Measurements from ENCODE around the gene NFE2L1.
A peak's percentile ranks its signal among the peaks of the same experiment; 100 is the strongest.
"Not testable (repeated sequence)": the region's sequence is repeated elsewhere in the genome, so short reads cannot be mapped to it uniquely, and the experiment has no call there.

Gene NFE2L1

GRCh38 chr17:48048384-48049126 is 396 bp downstream of the NFE2L1 start:
- peak; percentile 86 for DNase-seq

GRCh38 chr17:48051283-48051682 is 3.1 kb downstream of the NFE2L1 start:
- DNase-seq: no peak

DNA sequence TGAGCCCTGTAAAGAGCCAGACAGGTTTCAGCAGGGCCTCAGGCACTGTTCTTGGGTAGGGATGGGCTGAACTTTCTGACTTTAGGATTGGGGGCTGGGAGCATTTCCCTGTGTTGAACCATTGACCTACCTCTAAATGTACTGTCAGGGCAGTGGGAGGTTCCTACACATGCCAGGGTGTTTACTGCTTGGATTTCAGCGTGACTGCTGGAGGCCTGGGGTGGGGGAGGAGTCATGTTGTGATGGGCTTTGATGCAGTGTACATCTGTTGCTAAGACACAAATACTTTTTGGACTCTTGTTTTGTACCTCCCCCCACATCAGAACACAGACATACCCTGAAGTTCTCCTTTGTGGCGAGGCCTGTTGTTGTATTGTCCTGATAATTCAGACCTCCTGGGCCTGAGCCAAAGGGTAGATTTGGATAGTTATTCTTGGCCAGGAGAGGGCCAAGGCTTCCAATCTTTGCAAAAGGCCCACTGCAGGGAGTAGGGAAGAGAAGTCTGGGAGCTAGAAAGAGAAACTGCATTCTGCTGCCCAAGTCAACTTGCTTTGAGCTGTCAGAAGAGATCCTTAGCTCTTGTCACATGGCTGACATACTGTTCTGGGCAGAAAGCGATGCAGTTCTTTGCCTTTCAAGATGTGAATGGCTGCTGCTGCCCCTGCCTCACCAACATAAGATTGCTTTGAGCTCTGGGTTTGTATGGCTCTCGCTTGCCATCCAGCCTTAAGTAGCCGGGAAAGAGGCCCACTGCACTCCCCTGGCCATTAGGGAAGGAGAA is 3.7 kb downstream of the NFE2L1 start:
- DNase-seq: peak; percentile 68

DNA sequence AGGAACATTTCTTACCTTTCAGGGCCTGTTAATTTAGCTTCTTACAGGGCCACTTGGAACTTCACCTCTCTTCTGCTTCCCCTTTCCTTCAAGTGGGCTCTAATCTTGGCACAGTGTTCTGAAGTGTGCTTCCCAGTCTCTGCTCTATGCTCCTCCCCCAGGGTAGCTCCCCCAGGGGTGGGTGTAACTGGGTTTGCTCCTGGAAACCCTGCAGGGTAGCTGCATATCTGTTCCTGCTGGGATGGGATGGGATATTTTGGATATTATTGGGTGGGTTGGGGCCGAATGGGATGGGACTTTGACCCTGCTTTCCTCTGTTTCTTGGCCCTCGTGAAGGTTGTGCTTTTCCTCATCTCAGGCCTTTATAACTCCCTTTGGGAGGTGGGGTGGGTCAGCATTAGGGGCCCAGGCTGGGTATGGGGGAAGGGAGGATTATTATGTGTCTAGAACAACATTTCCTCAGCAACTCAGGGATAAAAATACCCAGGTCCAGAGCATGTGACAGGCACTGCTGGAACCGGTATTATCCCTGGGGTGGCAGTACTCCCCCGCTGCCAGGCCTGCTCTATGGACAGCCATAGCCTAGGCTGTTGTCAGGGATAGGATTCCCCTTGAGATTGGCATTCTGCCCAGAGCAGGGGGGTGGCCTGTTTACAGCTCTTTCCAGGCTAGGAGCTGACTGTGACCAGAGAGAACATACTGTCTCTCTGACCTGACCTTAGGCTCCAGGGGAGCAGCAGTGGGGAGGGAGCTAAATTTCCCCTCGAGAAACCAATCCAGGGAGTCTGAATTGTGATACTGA is 5.0 kb downstream of the NFE2L1 start:
- DNase-seq: no peak

DNA sequence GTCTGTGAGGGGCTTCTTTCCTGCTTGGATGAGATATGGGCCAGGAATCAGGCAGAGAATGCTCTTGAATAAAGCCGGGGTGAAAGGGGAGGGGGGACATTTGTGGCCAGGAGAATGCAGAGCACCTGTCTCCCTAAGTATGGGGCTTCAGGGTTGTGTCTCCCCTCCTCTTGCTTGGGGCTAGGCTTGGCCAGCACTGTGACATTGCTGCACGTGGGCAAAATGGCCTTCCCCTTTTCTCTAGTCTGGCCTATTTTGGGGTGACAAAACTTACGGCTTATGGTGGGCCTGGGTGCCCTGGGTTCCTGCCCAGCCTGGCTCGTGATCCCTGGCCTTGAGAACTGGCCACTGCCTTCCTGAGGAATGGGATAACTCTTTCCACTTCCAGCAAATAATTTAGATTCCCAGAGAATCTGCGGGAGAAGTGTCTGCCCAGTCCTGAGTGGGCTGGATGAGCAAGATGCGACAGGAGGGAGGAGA is 5.6 kb downstream of the NFE2L1 start:
- DNase-seq: no peak

DNA sequence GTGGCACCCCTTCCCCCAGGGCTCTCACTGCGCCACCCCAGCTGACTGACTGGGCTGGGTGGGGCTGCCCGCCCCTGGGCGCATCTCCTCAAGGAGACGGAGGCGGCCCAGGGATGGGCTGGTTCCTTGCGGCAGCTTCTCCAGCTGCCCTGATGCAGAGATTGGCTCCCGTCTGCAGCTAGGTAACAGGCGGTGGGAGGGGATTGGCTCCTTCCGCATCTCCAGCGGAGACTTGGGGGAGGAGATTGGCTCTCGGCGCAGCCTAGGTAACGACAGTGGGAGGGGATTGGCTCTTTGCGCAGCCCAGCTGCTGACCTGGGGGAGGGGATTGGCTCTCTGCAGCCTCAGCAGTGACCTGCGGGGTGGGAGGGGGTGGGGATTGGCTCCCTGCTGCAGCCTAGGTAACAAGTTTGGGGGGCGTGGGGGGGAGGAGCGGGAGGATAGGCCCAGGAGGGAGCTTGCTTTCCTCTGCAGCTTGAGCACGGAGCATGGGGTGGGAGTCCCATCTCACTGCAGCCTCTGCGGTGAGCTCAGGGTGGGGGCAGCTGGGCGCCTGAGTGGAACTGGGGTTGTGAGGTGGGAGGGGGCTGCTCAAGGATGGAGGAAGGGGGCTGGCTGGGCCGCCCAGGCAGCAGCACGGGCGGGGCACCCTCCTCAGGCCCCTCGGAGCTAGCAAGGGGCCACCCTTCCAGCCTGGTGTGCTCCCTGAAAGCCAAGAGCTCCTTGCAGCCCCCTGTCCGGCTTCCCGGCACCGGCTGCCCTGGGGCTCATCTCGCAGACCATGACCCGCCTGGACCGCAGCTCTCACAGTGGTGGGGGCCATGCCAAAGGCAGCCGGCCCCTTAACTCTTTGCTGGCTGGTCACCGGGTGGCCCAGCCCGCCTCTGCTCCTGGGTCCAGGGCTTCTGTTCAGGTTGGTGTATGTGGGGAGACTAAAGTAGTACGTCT is 6.4 kb downstream of the NFE2L1 start:
- DNase-seq: peak; percentile 78

DNA sequence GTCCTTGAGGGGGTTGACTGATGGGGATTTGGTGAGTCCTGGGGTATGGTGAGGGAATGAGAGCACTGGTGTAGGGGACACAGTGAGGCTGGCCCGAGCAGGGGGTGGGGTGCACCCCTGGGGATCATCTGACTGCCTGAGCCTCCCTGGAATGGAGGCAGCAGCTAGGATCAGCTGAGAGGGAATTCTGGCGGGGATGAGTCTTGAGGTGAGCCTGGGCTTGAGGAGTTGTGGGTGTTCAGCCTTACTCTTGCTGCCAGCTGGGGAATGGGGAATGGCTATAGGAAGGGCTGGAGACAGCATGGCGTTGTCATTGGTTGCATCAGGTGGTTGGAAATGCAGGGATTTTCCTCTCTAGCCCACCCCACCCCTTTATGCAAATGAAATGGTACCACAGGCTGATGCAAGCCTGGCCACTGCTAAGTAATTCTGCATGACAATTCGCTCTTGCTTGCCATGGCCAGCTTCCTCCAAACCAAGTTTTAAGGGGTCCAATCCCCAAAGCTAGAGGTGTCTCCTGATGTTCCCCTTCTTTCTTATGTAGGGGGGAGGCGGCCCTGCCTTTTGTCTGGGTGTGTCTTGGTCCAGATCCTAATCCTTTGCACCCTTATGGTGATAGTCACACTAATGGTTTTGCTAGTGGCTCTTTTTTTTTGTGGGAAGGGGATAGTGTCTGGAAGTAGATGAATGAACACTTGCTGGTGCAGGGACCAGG is 7.5 kb downstream of the NFE2L1 start:
- no peak for DNase-seq

GRCh38 chr17:48056246-48056745 is 8.1 kb downstream of the NFE2L1 start:
- no peak for DNase-seq

DNA sequence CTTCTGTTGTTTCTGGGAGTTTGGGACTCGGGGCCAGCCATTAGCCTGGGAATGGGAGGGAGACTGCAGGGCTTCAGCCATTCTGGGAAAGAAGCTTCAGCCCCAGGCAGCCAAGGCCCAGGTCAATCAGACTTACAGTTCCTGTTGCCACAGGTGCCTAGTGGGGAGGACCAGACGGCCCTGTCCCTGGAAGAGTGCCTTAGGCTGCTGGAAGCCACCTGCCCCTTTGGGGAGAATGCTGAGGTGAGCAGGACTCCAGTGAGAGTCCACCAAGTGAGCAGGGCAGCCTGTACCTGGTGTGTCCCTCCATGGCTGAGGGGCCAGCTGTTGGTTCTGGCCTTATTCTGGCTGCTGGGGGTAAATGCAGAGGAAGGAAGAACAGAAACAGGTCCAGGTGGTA is 8.7 kb downstream of the NFE2L1 start:
- no peak for DNase-seq

DNA sequence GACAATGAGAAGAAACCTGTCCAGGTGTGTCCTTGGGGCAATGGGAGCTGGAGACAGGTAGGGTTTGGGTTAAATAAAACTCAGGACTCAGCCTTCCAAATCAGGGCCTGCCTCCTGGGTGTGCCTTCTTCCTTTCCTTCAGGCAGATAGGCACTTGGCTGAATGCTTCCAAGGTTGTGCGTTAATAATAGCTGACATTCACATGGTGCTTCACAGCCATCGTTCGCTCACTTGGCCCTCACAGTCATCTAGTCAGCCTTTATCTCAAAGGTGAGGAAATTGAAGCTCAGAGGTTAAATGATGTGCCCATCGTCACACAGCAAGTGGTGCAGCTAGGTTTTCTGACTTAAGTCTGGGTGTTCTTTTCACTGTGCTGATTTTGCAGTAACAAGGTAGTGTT is 9.5 kb downstream of the NFE2L1 start:
- no peak for DNase-seq

- DNase-seq: no peak
These were observed 10.4 kb downstream of the NFE2L1 start for GRCh38 chr17:48058393-48059124.

- DNase-seq: no peak
These were observed 11.0 kb downstream of the NFE2L1 start for GRCh38 chr17:48059125-48059668.

GRCh38 chr17:48060249-48060648 is 12.1 kb downstream of the NFE2L1 start:
- no peak for DNase-seq

DNA sequence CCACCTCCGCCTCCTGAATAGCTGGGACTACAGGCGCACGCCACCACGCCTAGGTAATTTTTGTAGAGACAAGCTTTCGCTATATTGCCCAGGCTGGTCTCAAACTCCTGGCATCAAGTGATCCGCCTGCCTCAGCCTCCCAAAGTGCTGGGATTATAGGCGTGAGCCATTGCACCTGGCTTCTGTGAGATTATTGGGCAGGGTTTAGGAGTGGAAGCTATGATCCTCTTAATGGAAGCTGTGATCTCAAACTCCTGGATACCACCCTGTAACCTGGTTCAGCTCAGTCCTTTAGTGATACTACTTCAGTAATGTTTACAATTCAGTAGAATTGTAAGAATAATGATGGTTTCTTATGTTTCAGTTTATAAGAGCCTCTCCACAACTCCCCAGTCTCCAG is 14.1 kb downstream of the NFE2L1 start:
- no peak for DNase-seq

DNA sequence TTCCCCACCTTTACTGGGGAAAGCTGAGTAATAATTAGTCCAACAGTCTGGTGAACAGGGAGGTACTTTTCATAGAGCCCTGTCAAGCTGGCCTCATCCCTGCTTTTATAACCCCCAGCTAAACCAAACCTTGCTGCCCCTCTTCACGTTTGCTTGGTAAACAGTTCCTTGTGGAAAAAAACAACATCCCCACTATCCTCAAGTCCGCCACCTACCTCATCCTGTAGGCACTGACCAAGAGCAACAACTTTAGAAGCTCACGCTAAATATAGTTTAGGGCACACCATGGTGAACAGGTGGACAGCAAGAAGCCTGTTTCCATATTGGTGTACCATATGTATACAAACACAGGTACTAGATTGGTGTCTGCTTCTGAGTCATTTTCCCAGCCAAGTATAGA is 16.5 kb downstream of the NFE2L1 start:
- DNase-seq: no peak

- DNase-seq: no peak
These were observed 18.0 kb downstream of the NFE2L1 start for GRCh38 chr17:48066192-48066591.

GRCh38 chr17:48066656-48067055 is 18.5 kb downstream of the NFE2L1 start:
- no peak for DNase-seq

DNA sequence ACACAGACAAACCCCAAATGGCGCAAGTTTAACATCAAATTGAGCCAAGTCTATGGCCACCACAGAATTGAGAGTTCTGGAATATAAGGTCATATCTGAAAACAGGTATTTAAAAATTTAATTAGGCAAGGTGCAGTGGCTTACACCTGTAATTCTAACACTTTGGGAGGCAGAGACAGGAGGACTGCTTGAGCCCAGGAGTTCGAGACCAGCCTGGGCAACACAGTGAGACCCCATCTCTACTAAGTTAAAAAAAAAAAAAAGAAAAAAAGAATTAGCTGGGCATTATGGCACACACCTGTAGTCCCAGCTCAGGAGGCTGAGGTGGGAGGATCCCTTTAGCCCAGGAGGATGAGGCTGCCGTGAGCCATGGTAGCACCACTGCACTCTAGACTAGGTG is 19.1 kb downstream of the NFE2L1 start:
- DNase-seq: no peak

GRCh38 chr17:48067808-48068207 is 19.6 kb downstream of the NFE2L1 start:
- DNase-seq: not testable (repeated sequence)

DNA sequence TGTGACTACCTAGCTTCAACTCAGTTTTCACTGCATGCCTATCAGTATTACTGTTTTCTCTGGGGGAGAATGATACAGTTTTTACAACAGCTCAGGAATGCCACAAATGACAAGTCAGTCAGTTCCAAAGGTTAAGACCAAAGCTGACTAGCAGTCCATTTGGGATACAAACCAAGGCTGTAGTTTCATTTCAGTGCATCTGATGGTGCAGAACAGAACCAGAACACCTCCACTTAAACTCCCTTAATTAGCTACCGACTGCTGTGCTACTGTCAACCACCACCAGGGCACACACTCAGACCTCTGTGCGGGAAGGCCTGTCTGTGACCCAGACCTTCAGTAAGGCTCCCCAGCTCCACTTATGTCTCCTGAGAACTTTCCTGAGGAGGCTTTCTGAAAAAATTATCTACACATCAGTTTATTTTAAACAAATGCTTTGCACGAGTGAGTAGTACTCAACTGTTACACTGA is 20.4 kb downstream of the NFE2L1 start:
- no peak for DNase-seq
